ENCODE measurements around the gene RHNO1. TPM values are rescaled to one million over a fixed set of nuclear protein-coding genes. Genes with fewer than 3 reads are reported as not detected.

Gene RHNO1
- total RNA-seq, 1 donor from 2014 or later: 55.5 TPM

GRCh38 chr12:2937500-2937899 is 60.5 kb downstream of the RHNO1 start:
- H3K4me3 Mint-ChIP-seq: no peak overlapping the region
- H3K27me3 Mint-ChIP-seq (ENCODE audit: low read depth): no peaks in the 10 kb centered on the region
- DNase-seq (ENCODE audit: low read depth, low spot score): no peak
- H3K4me1 Mint-ChIP-seq: no peaks in the 10 kb centered on the region
- H3K27ac Mint-ChIP-seq (ENCODE audit: unreplicated experiment): no peak overlapping the region
- no peak for TF ChIP-seq CTCF (conservative IDR thresholded peaks at IDR 0.05)
- peaks cover 4% of the 10 kb centered on the region for H3K36me3 Mint-ChIP-seq (ENCODE audit: low read depth)
- H3K9me3 Mint-ChIP-seq: no peaks in the 10 kb centered on the region

Other genes with a start within 250 kb of the RHNO1 start
- gene FKBP4, start 82.3 kb upstream of the RHNO1 start, total RNA-seq: 102 and 113 TPM in 2 replicates
- 38.8 and 43.5 TPM in 2 replicates for gene ITFG2, start 64.6 kb upstream of the RHNO1 start, total RNA-seq
- not detected in 2 replicates for gene NRIP2, start 42.2 kb upstream of the RHNO1 start, total RNA-seq
- gene TEX52, start 20.2 kb upstream of the RHNO1 start, total RNA-seq: 0.25 TPM in 1 of 2 replicates, not detected in the other
- 147 and 149 TPM in 2 replicates for gene FOXM1, start within 50 bp of the RHNO1 start, total RNA-seq
- gene TULP3, start 13.7 kb downstream of the RHNO1 start, total RNA-seq: 28.8 and 30.2 TPM in 2 replicates
- 28.6 and 30.9 TPM in 2 replicates for gene TEAD4, start 82.2 kb downstream of the RHNO1 start, total RNA-seq
- 22.8 and 23.8 TPM in 2 replicates for gene TSPAN9, start 200.2 kb downstream of the RHNO1 start, total RNA-seq